COR-L47 (cell line): Measurements from ENCODE around the gene CNIH4.
"Not testable (repeated sequence)": the region's sequence is repeated elsewhere in the genome, so short reads cannot be mapped to it uniquely, and the experiment has no call there.

Experiments used
- DNase-seq: peaks from one replicate; lab custom pipeline; 2025; lab: John Stamatoyannopoulos, UW

CNIH4 gene

DNA sequence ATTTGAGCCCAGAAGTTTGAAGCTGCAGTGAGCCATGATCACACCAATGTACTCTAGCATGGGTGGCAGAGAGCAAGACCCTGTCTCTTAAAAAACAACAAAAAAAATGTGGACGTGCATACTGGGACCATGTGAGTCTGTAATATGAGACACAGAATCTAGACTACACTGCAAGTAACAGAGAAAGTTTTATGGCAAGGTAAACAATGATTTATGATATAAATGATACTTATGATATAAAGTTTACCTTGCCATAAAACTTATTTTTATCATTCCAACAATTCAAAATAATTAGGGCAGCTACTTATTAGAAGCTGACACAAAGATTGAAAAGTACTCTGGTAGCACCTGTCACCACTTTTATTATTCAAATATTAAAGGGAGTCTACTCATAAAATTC, 43.2 kb downstream of the CNIH4 start:
- no peak for DNase-seq

DNA sequence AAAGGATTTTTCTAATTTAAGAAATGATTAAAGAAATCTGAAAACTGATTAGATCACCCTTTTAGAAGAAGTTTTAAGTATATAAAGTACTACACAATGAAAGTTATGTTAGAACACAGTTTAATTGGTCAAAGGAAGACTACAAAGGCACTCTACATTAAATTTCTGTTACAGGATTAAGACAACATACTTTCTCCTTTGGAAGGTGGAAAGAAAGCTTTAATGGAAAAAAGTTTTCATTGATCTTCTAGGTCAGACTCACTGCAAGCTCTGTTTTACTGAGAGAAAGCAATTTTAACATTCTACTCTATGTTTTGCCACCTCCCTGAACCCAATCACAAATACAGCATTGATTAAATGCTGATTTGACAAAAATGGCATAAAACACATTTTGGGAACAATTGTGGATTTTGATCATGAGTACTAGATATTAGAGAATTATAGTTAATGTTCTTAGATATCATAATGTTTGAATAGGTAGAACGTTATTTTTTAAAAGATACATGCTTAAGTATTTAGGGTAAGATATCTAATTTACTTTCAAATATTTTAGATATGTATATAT, 45.9 kb downstream of the CNIH4 start:
- no peak for DNase-seq

DNA sequence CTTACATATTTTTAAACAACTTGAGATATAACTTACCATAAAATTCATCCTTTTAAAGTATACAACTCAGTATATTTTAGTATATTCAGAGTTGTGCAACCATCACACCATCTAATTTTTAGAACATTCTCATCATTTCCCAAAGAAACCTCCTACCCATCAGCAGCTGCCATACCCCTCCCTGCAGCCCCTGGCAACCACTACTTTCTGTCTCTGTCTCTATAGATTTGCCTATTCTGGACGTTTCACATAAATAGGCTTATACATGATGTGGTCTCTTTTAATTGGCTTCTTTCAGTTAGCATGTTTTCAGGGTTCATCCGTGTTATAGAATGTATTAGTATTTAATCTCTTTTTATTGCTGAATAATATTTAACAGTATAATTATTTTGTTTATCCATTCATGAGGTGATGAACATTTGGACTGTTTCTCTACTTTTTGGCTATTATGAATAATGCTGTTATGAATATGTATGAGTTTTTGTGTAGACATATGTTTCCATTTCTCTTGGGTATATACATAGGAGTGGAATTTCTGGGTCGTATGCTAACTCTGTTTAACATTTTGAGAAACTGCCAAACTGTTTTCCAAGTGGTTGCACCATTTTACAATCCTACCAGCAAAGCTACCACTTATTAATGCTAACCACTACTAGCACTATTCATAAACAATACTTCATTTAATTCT, 48.4 kb downstream of the CNIH4 start:
- no peak for DNase-seq

DNA sequence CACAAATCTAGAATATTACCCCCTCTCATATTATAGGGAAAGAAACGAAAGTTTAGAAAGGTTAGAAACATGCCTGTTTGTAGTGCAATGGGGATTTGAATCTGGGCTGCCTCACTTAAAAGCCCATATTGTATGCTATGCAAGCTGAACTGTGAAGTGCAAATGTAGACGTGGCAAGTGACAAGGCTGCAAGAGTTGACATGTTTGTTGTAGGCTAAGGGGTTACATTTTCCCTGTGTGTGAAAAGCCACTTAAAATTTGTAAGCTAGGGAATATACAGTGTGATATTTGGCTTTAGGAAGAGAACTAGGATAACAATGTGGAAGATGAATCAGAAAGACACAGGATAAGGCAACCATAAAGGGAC, 48.9 kb downstream of the CNIH4 start:
- no peak for DNase-seq

DNA sequence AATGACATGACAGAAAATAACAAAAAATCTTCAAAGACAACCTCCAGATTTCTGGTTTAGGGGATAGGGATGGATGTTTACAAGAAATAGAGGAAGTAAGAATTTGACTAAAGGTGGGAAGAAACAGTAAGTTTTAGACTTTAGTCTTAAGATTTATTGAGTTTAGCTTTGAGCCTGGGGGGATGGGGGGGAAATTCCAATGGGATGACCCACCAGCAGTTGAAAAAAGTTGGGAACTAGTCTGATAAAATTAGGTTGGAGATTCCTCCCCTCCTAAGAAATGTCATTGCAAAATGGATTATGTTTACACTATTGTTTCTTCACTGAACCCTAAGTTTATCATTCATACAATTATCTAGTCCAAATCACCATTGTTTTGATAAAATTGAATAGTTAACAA, 49.5 kb downstream of the CNIH4 start:
- no peak for DNase-seq

DNA sequence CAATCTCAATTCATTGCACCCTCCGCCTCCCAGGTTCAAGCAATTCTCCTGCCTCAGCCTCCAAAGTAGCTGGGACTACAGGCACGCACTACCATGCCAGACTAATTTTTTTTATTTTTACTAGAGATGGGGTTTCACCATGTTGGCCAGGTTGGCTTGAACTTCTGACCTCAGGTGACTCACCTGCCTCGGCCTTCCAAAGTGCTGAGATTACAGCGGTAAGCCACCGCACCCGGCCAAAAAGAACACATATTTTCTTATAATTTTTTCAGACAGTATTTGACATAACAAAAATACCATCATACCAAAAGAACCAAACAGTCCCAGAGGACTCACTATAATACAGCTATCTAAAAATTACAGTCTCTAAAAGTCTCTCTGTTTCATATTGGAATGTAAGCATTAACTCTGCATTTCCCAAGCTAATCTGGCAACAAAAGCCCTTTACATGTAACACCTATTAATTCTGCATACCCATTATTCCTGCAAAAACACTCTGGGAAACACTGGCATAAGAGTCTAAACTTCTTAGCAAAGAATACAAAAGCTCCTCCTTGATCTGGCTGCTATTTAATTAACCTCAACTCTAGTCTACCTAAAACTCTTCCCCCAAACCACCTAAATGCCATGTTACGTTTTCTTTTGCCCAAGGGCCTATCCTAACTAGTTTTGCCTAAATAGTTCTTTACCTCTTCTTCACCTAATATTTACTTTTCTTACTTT, 51.1 kb downstream of the CNIH4 start:
- no peak for DNase-seq

DNA sequence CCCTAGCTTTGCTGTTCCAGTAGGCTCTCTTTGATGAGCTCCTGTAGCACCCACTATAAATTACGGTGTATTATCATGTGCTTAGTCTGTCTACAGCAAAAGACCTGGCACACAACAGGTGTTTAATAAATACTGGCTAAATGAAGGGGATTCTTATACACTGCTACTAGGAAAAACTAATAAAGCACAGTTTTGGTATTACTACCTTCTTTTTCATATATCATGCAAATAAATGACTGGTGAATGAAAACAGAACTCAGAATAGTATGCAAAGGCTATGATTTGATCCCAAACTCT, 51.6 kb downstream of the CNIH4 start:
- no peak for DNase-seq

DNA sequence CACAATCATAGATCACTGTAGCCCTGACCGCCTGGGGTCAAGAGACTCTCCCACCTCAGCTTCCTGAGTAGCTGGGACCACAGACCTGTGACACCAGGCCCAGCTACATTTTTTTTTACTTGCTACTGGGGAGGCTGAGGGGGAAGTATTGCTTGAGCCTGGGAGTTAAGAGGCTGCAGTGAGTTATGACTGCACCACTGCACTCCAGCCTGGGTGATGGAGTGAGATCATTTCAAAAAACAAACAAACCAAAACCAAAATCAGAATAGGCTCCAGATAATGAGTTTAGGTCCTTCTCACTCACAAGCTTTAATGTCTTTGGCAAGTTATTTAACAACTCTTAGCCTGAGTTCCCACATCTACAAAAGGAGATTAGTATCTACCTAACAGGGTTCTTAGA, 55.1 kb downstream of the CNIH4 start:
- DNase-seq, result no peak

DNA sequence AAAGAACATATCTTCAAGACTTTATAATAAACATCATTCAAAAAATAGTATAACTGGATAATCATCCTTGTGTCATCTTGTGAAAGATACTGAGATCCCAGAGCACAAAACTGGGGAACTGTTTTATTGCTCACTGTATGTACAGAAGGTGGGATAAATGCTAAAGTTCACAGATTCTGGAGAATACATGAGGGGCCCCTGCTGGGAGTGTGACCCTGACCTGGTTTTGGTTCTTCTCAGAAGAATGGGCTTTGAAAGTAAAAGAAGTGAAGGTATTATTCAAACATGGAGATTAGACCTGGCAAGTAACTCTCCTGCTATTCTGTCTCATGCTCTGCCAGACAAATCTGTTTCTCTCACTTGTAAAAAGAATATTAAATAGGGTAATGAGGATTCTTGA, 63.4 kb downstream of the CNIH4 start:
- DNase-seq, result no peak

DNA sequence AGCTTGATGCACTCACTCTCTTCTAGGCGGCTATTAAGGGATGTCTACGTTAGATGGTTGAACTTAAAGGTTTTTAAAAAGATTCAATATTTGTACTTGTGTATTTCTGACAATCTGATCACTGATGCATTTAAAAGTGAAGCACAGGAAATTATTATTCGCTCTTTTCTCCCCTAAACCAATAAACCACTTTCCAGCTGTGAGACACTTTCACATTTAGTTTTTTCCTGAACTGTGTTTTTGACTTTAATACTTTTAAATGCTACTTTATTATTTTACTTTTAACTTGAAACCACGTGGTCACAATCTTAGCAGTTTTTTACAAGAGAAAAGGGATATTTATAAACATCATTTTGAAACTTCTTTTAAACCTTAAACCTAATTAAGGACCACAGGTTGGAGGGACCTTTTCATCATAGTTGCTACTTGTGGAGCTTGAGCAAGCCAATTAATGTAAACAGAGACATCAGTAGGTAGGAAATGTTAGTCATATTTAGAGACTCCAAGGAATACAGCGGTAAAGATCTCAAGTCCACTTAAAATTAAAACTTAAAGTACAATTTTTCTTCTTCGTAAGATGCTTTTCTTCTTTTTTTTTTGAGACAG, 68.7 kb downstream of the CNIH4 start:
- no peak for DNase-seq

DNA sequence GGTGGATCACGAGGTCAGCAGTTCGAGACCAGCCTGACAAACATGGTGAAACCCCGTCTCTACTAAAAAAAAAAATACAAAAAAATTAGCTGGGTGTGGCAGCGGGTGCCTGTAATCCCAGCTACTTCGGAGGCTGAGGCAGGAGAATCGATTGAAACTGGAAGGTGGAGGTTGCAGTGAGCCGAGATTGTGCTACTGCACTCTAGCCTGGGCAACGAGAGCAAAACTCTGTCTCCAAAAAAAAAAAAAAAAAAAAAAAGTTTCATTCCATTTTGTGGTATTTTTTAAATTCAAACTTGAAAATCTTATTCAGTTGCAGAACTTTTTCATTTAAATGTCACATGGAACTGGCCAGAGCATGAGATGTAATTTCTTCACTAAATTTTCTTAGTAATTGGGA, 70.2 kb downstream of the CNIH4 start:
- not testable (repeated sequence) for DNase-seq

DNA sequence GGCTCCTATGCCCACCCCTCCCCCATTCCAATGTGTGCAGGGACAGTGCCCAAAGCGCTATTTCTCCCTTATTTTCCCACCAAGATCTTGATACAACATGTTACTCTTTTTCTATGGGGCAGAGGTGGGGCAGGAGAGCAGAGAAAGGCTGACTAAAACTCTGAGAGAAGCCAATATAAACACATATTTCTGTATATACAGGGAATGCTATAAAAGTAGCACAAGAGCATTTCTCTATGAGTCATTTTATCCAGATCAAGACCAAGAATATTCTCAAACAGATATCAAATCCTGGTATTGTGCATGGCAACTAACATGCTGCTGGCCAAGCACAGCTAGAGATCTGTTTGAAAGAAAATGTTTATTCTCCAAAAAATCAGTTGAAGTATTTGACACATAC, 70.7 kb downstream of the CNIH4 start:
- no peak for DNase-seq

DNA sequence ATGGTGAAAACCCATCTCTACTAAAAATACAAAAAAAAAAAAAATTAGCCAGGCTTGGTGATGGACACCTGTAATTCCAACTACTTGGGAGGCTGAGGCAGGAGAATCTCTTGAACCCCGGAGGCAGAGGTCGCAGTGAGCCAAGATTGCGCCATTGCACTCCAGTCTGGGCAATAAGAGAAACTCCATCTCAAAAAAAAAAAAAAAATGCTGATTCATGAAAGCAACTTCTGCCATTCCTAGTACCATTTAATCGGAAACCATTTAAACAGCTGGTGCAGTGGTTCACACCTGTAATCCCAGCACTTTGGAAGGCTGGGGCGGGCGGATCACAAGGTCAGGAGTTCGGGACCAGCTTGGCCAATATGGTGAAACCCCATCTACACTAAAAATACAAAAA, 72.0 kb downstream of the CNIH4 start:
- not testable (repeated sequence) for DNase-seq
